Loucy (cell line): Measurements from ENCODE around the gene B4GALNT3.

Experiments used
- H2AFZ ChIP-seq: fragments of 200-600 bp; sonication (generic); 2 replicates; pipeline ENCODE4 v1.6.0; 2016; ENCODE audit warnings: antibody characterized with exemption, mild to moderate bottlenecking, low read length, moderate library complexity
- H3F3A ChIP-seq: fragments of 200-600 bp; 2 replicates; pipeline ENCODE4 v1.6.0; 2016; ENCODE audit warnings: antibody characterized with exemption, low read depth, mild to moderate bottlenecking
- H3K27me3 ChIP-seq: fragments of 200-600 bp; sonication (generic); 2 replicates; pipeline ENCODE4 v1.6.1; 2014; ENCODE audit warnings: low read length, mild to moderate bottlenecking; ENCODE audit not compliant: insufficient read depth, poor library complexity, severe bottlenecking
- H3K36me3 ChIP-seq: fragments of 200-600 bp; sonication (generic); 2 replicates; pipeline ENCODE4 v1.6.1; 2016; ENCODE audit warnings: low read length; ENCODE audit not compliant: insufficient read depth
- H3K4me1 ChIP-seq: fragments of 200-600 bp; sonication (generic); 2 replicates; pipeline ENCODE4 v1.5.1; 2014; ENCODE audit warnings: low read length, mild to moderate bottlenecking; ENCODE audit not compliant: insufficient read depth, poor library complexity, severe bottlenecking
- H3K4me2 ChIP-seq: fragments of 200-600 bp; sonication (generic); 2 replicates; pipeline ENCODE4 v1.6.0; 2014; ENCODE audit warnings: antibody characterized with exemption, low read length, low read depth, mild to moderate bottlenecking; ENCODE audit not compliant: poor library complexity, severe bottlenecking
- H3K4me3 ChIP-seq: fragments of 200-600 bp; sonication (generic); 2 replicates; pipeline ENCODE4 v1.5.1; 2014; ENCODE audit warnings: low read length, mild to moderate bottlenecking, mixed read lengths; ENCODE audit not compliant: poor library complexity, severe bottlenecking
- H3K79me2 ChIP-seq: fragments of 200-600 bp; sonication (generic); 2 replicates; pipeline ENCODE4 v1.6.1; 2014; ENCODE audit warnings: low read length; ENCODE audit not compliant: insufficient read depth
- H3K9ac ChIP-seq: fragments of 200-600 bp; sonication (generic); 2 replicates; pipeline ENCODE4 v1.6.0; 2014; ENCODE audit warnings: mild to moderate bottlenecking, low read depth, low read length, moderate library complexity; ENCODE audit not compliant: poor library complexity, severe bottlenecking
- H3K9me2 ChIP-seq: fragments of 200-600 bp; sonication (generic); replicated peaks from 2 replicates; pipeline ENCODE4 v1.6.1; 2016; ENCODE audit warnings: low read depth, low read length, mixed read lengths
- H3K9me3 ChIP-seq: fragments of 200-600 bp; sonication (generic); 2 replicates; pipeline ENCODE4 v1.6.1; 2014; ENCODE audit warnings: mild to moderate bottlenecking, antibody characterized with exemption, low read length, low read depth; ENCODE audit not compliant: insufficient read depth
- H4K20me1 ChIP-seq: fragments of 200-600 bp; sonication (generic); 2 replicates; pipeline ENCODE4 v1.6.0; 2014; ENCODE audit warnings: antibody characterized with exemption, low read length, mild to moderate bottlenecking; ENCODE audit not compliant: insufficient read depth, poor library complexity, severe bottlenecking
- EZH2phosphoT487 ChIP-seq: fragments of 200-600 bp; IDR thresholded peaks from 2 replicates; pipeline ENCODE4 v1.6.1; 2018; ENCODE audit warnings: antibody characterized with exemption, mild to moderate bottlenecking, moderate library complexity, borderline replicate concordance
- TF ChIP-seq, protein P1 (sequence below): fragments of 200-600 bp; sonication (generic); conservative IDR thresholded peaks from 2 replicates; pipeline ENCODE4 v1.5.1; 2014; ENCODE audit warnings: mild to moderate bottlenecking, antibody characterized with exemption, low read length

B4GALNT3 gene

GRCh38 chr12:482061-482460 is 22.3 kb downstream of the B4GALNT3 start:
- Histone ChIP-seq H3K9me3 (no peaks in the 10 kb centered on the region), H3K27me3 (no peaks in the 10 kb centered on the region), H3K36me3 (no peaks in the 10 kb centered on the region), H3K4me2 (peak overlapping the region; percentile 21), H3K9me2 (no peaks in the 10 kb centered on the region), H4K20me1 (no peaks in the 10 kb centered on the region), H3K79me2 (no peaks in the 10 kb centered on the region), H3K9ac (no peak overlapping the region), H3F3A (no peaks in the 10 kb centered on the region), H2AFZ (no peak overlapping the region), H3K4me1 (peaks cover 19% of the 10 kb centered on the region), H3K4me3 (no peak overlapping the region)
- TF ChIP-seq EZH2phosphoT487: no peak
- TF ChIP-seq, protein P1, sequence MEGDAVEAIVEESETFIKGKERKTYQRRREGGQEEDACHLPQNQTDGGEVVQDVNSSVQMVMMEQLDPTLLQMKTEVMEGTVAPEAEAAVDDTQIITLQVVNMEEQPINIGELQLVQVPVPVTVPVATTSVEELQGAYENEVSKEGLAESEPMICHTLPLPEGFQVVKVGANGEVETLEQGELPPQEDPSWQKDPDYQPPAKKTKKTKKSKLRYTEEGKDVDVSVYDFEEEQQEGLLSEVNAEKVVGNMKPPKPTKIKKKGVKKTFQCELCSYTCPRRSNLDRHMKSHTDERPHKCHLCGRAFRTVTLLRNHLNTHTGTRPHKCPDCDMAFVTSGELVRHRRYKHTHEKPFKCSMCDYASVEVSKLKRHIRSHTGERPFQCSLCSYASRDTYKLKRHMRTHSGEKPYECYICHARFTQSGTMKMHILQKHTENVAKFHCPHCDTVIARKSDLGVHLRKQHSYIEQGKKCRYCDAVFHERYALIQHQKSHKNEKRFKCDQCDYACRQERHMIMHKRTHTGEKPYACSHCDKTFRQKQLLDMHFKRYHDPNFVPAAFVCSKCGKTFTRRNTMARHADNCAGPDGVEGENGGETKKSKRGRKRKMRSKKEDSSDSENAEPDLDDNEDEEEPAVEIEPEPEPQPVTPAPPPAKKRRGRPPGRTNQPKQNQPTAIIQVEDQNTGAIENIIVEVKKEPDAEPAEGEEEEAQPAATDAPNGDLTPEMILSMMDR: no peak

DNA sequence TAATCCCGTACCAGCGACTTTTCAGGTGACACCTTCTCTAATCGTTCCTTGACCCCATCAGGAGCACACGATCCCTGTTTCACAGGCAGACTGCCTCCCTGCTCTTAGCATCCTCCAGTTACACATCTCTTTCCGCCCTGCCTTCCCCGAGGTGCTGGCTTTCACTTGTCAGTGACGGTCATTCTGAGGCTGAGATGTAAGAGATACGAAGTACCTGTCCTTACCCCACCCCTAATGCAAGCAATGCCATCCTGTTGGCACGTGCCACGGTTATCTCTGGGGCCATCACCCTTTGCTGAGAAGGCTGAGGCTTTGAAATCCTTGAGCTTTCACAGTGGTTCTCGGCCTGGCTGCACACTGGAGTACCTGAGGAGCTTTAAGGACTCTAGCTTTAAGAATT is 24.4 kb downstream of the B4GALNT3 start:
- no peaks in the 10 kb centered on the region for H3K9me2 ChIP-seq
- no peaks in the 10 kb centered on the region for H3K79me2 ChIP-seq
- H3K9me3 ChIP-seq: no peaks in the 10 kb centered on the region
- H3K36me3 ChIP-seq: no peaks in the 10 kb centered on the region
- peaks cover 19% of the 10 kb centered on the region for H3K4me1 ChIP-seq
- TF ChIP-seq EZH2phosphoT487: no peak
- TF ChIP-seq, protein P1: no peak
- H3K27me3 ChIP-seq: no peaks in the 10 kb centered on the region
- H4K20me1 ChIP-seq: no peaks in the 10 kb centered on the region
- no peak overlapping the region for H3K9ac ChIP-seq
- no peaks in the 10 kb centered on the region for H3F3A ChIP-seq
- no peak overlapping the region for H3K4me2 ChIP-seq
- H3K4me3 ChIP-seq: no peak overlapping the region
- no peak overlapping the region for H2AFZ ChIP-seq

DNA sequence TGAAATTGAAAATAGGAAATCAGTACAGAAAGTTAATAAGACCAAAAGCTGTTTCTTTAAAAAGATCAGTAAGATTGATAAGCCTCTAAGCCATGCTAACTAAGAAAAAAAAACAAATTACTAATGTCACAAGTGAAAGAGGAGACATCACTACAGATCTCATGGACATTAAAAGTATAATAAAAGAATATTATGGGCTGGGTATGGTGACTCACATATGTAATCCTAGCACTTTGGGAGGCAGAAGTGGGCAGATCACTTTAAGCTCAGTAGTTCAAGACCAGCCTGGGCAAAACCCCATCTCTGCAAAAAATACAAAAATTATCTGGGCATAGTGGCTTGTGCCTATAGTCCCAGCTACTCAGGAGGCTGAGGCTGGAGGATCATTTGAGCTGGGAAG is 30.5 kb downstream of the B4GALNT3 start:
- Histone ChIP-seq H3K4me1 (no peaks in the 10 kb centered on the region), H3K4me2 (no peak overlapping the region), H3K27me3 (no peaks in the 10 kb centered on the region), H4K20me1 (no peaks in the 10 kb centered on the region), H3K36me3 (no peaks in the 10 kb centered on the region), H3K9me3 (peaks cover 18% of the 10 kb centered on the region), H3F3A (no peaks in the 10 kb centered on the region), H3K4me3 (no peak overlapping the region), H2AFZ (no peak overlapping the region), H3K9ac (no peak overlapping the region), H3K9me2 (no peaks in the 10 kb centered on the region), H3K79me2 (no peaks in the 10 kb centered on the region)
- TF ChIP-seq EZH2phosphoT487: no peak
- TF ChIP-seq, protein P1: no peak
